T-helper 22 cell (primary cell): Measurements from ENCODE around the gene LDB2.
"Not testable (repeated sequence)": the region's sequence is repeated elsewhere in the genome, so short reads cannot be mapped to it uniquely, and the experiment has no call there.

Source experiments
- DNase-seq: peaks from one replicate; pipeline ENCODE4 v3.0.0-alpha.2; 2020; ENCODE audit warnings: low read depth

LDB2 gene

GRCh38 chr4:16646459-16646858 lies 252.0 kb downstream of the LDB2 start:
- no peak for DNase-seq

- no peak for DNase-seq
Observed at GRCh38 chr4:16643893-16644292, 254.6 kb downstream of the LDB2 start.

GRCh38 chr4:16642897-16643296 lies 255.5 kb downstream of the LDB2 start:
- DNase-seq = no peak

GRCh38 chr4:16641971-16642370 lies 256.5 kb downstream of the LDB2 start:
- no peak for DNase-seq

- DNase-seq = no peak
Observed at GRCh38 chr4:16636912-16637630, 261.4 kb downstream of the LDB2 start.

GRCh38 chr4:16636304-16636703 lies 262.1 kb downstream of the LDB2 start:
- DNase-seq = no peak

GRCh38 chr4:16629274-16629673 lies 269.2 kb downstream of the LDB2 start:
- not testable (repeated sequence) for DNase-seq

- DNase-seq = not testable (repeated sequence)
Observed at GRCh38 chr4:16628835-16629234, 269.6 kb downstream of the LDB2 start.

- no peak for DNase-seq
Observed at GRCh38 chr4:16627999-16628398, 270.4 kb downstream of the LDB2 start.

GRCh38 chr4:16626945-16627344 lies 271.5 kb downstream of the LDB2 start:
- DNase-seq = no peak

GRCh38 chr4:16622826-16623225 lies 275.6 kb downstream of the LDB2 start:
- no peak for DNase-seq

GRCh38 chr4:16617435-16617834 lies 281.0 kb downstream of the LDB2 start:
- DNase-seq = no peak

- no peak for DNase-seq
Observed at GRCh38 chr4:16617011-16617410, 281.4 kb downstream of the LDB2 start.

- DNase-seq = no peak
Observed at GRCh38 chr4:16609170-16609758, 289.2 kb downstream of the LDB2 start.

GRCh38 chr4:16608611-16609125 lies 289.8 kb downstream of the LDB2 start:
- no peak for DNase-seq

- no peak for DNase-seq
Observed at GRCh38 chr4:16608123-16608522, 290.3 kb downstream of the LDB2 start.

- no peak for DNase-seq
Observed at GRCh38 chr4:16607241-16608066, 291.0 kb downstream of the LDB2 start.

- DNase-seq = no peak
Observed at GRCh38 chr4:16606691-16607090, 291.8 kb downstream of the LDB2 start.

GRCh38 chr4:16603178-16603577 lies 295.3 kb downstream of the LDB2 start:
- DNase-seq = no peak

- no peak for DNase-seq
Observed at GRCh38 chr4:16598597-16599206, 299.7 kb downstream of the LDB2 start.

- no peak for DNase-seq
Observed at GRCh38 chr4:16597845-16598596, 300.4 kb downstream of the LDB2 start.

- DNase-seq = no peak
Observed at GRCh38 chr4:16597443-16597842, 301.0 kb downstream of the LDB2 start.
